Smooth muscle cell (in vitro differentiated cells): Measurements from ENCODE around the gene PCED1A. TPM values are rescaled to one million over a fixed set of nuclear protein-coding genes. Genes with fewer than 3 reads are reported as not detected.

Source experiments
- DNase-seq: peaks from one replicate; lab custom pipeline; 2025; ENCODE audit not compliant: unreplicated experiment; lab: John Stamatoyannopoulos, UW
- H2AFZ ChIP-seq: fragments of 200-600 bp; sonication (generic); 2 replicates; pipeline ENCODE4 v1.6.0; 2016; ENCODE audit warnings: antibody characterized with exemption, low read depth, mild to moderate bottlenecking
- H3F3A ChIP-seq: fragments of 200-600 bp; sonication (generic); 2 replicates; pipeline ENCODE4 v1.6.0; 2017; ENCODE audit warnings: antibody characterized with exemption, low read depth
- H3K27ac ChIP-seq: fragments of 200-600 bp; sonication (generic); 2 replicates; pipeline ENCODE4 v1.5.1; 2016; ENCODE audit warnings: low read depth, mild to moderate bottlenecking
- H3K27me3 ChIP-seq: fragments of 200-600 bp; sonication (generic); 2 replicates; pipeline ENCODE4 v1.6.1; 2016; ENCODE audit warnings: low read depth, mild to moderate bottlenecking
- H3K36me3 ChIP-seq: fragments of 200-600 bp; sonication (generic); 2 replicates; pipeline ENCODE4 v1.5.1; 2016; ENCODE audit warnings: low read depth
- H3K4me1 ChIP-seq: fragments of 200-600 bp; sonication (generic); 2 replicates; pipeline ENCODE4 v1.5.1; 2016; ENCODE audit warnings: low read depth
- H3K4me2 ChIP-seq: fragments of 200-600 bp; sonication (generic); 2 replicates; pipeline ENCODE4 v1.6.0; 2016; ENCODE audit warnings: mild to moderate bottlenecking
- H3K4me3 ChIP-seq: fragments of 200-600 bp; sonication (generic); 2 replicates; pipeline ENCODE4 v1.5.1; 2016; ENCODE audit warnings: mild to moderate bottlenecking
- H3K79me2 ChIP-seq: fragments of 200-600 bp; sonication (generic); 2 replicates; pipeline ENCODE4 v1.6.0; 2016; ENCODE audit warnings: low read depth, mild to moderate bottlenecking
- H3K9ac ChIP-seq: fragments of 200-600 bp; sonication (generic); 2 replicates; pipeline ENCODE4 v1.6.0; 2016; ENCODE audit warnings: low read depth
- H3K9me3 ChIP-seq: fragments of 200-600 bp; sonication (generic); replicated peaks from 2 replicates; pipeline ENCODE4 v1.5.1; 2016; ENCODE audit warnings: low read depth
- H4K20me1 ChIP-seq: fragments of 200-600 bp; sonication (generic); 2 replicates; pipeline ENCODE4 v1.6.0; 2016; ENCODE audit warnings: low read depth
- WGBS: methylation state at CpG from one replicate; pipeline ENCODE4 v1.1.7; 2016; ENCODE audit warnings: low lambda C conversion rate; 5-methylcytosine and 5-hydroxymethylcytosine counted together
- polyA plus RNA-seq: library from polyadenylated mRNA; unstranded; fragments of >200 nt; fragmentation: Nextera tagmentation; extraction: Ambion mirVana; gene quantifications from 2 replicates; pipeline ENCODE4 v1.2.1, GENCODE V29; 2016
- total RNA-seq: library from RNA; depleted of rRNA; stranded (reverse); fragments of >200 nt; gene quantifications from 2 replicates; pipeline ENCODE4 v1.2.3, GENCODE V29; 2014
- TF ChIP-seq, protein P1 (sequence below): fragments of 200-600 bp; sonication (generic); IDR thresholded peaks from 2 replicates; pipeline ENCODE4 v1.5.1; 2017; ENCODE audit warnings: borderline replicate concordance, mild to moderate bottlenecking, antibody characterized with exemption; ENCODE audit not compliant: insufficient read depth, poor library complexity, severe bottlenecking

The PCED1A gene
- total and polyA plus RNA-seq, 2 experiments from 2014 or later: 18.7 to 46.7 TPM

DNA sequence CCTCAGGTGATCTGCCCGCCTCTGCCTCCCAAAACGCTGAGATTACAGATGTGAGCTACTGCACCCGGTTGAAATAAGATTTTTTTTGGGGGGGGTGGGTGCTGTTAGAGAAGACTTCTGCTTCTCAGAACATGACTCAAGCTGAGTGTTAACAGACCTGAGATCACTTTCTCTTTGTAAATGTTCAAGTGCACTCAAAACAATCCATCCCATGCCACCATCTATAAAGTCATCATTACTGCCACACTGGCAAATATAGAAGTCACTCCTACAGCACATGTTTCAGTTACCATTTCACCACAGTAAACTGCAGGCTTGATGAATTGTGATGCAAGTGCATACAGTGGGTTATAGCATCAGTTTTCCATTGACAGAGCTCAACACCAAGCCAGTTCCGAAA lies 9.1 kb upstream of the PCED1A start:
- Histone ChIP-seq H3K4me1 (no peaks in the 10 kb centered on the region), H3K9ac (no peak overlapping the region), H3K4me3 (no peak overlapping the region), H3F3A (no peaks in the 10 kb centered on the region), H4K20me1 (peaks cover 15% of the 10 kb centered on the region), H3K79me2 (peaks cover under 1% of the 10 kb centered on the region), H3K27me3 (no peaks in the 10 kb centered on the region), H2AFZ (no peak overlapping the region), H3K27ac (no peak overlapping the region), H3K36me3 (no peaks in the 10 kb centered on the region), H3K9me3 (no peaks in the 10 kb centered on the region), H3K4me2 (no peak overlapping the region)
- DNase-seq: no peak
- TF ChIP-seq, protein P1, sequence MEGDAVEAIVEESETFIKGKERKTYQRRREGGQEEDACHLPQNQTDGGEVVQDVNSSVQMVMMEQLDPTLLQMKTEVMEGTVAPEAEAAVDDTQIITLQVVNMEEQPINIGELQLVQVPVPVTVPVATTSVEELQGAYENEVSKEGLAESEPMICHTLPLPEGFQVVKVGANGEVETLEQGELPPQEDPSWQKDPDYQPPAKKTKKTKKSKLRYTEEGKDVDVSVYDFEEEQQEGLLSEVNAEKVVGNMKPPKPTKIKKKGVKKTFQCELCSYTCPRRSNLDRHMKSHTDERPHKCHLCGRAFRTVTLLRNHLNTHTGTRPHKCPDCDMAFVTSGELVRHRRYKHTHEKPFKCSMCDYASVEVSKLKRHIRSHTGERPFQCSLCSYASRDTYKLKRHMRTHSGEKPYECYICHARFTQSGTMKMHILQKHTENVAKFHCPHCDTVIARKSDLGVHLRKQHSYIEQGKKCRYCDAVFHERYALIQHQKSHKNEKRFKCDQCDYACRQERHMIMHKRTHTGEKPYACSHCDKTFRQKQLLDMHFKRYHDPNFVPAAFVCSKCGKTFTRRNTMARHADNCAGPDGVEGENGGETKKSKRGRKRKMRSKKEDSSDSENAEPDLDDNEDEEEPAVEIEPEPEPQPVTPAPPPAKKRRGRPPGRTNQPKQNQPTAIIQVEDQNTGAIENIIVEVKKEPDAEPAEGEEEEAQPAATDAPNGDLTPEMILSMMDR: no peak
- 93% methylated on average over 4 of the region's 4 CpGs for WGBS

DNA sequence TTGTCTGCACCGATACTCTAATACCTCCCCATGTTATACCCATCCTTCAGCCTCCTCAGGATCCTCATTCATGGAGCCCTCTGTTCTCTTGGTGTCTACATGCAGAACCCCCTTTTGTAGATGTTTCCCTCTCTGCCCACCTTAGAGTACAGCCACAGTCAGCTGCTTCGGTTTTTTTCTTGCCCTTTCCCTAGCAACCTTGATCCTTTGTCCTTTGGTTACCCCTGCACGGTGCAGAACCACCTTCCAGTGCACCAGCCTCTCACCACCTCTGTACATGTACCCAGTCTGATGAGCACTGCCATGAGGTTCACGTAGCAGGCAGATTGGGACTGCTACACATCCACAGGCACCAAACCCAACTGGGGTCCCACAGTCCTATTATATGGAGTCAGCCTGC lies 7.3 kb upstream of the PCED1A start:
- Histone ChIP-seq H3K27ac (no peak overlapping the region), H3K4me2 (no peak overlapping the region), H3K4me1 (no peaks in the 10 kb centered on the region), H3K36me3 (no peaks in the 10 kb centered on the region), H2AFZ (no peak overlapping the region), H3K4me3 (no peak overlapping the region), H3K79me2 (peaks cover 5% of the 10 kb centered on the region), H3K9me3 (no peaks in the 10 kb centered on the region), H3F3A (no peaks in the 10 kb centered on the region), H4K20me1 (peaks cover 6% of the 10 kb centered on the region), H3K27me3 (no peaks in the 10 kb centered on the region), H3K9ac (no peak overlapping the region)
- WGBS: 89% methylated on average over 4 of the region's 4 CpGs
- no peak for DNase-seq
- TF ChIP-seq, protein P1: no peak

DNA sequence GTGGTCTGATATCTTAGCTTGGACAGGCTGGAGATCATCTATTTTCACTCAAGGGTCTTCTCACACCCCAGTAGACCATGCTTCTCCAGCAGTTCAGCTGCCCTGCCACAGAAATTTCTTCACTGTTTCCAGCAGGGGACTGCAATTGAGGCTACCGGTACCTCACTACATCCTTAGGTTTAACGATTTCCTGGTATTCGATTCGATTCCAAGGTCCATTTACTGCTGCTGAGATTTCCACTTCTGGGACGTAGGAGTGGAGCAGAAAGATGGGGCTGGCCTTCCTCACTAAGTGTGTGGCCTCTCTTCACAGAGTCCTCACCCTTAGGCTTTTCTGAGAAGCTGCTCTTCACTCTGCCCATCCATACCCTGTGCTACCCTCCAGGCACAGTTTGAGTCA lies 6.2 kb upstream of the PCED1A start:
- 96% methylated on average over 5 of the region's 5 CpGs for WGBS
- TF ChIP-seq, protein P1: no peak
- Histone ChIP-seq H3K4me2 (no peak overlapping the region), H2AFZ (no peak overlapping the region), H3K36me3 (no peaks in the 10 kb centered on the region), H4K20me1 (no peaks in the 10 kb centered on the region), H3K27me3 (no peaks in the 10 kb centered on the region), H3K27ac (no peak overlapping the region), H3K4me1 (no peaks in the 10 kb centered on the region), H3K4me3 (no peak overlapping the region), H3K9ac (no peak overlapping the region), H3F3A (no peaks in the 10 kb centered on the region), H3K9me3 (no peaks in the 10 kb centered on the region), H3K79me2 (peaks cover 11% of the 10 kb centered on the region)
- DNase-seq: no peak

DNA sequence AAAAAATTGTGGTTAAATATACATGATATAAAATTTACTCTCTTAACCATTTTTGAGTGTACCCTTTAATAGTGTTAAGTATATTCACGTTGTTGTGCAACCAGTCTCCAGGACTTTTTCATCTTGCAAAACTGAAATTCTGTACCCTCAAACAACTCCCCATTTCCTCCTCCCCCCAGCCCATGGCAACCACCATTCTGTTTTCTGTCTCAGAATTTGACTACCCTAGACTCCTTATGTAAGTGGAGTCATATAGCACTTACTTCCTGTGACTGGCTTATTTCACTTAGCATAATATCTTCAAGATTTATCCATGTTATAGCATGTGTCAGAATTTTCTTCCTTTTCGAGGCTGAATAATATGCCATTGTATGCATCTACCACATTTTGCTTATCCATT lies 5.2 kb upstream of the PCED1A start:
- H4K20me1 ChIP-seq: no peaks in the 10 kb centered on the region
- no peak overlapping the region for H3K9ac ChIP-seq
- WGBS: 94% methylated on average over 2 of the region's 2 CpGs
- no peak overlapping the region for H3K4me2 ChIP-seq
- H3K27me3 ChIP-seq: no peaks in the 10 kb centered on the region
- H3K27ac ChIP-seq: no peak overlapping the region
- H3K4me3 ChIP-seq: no peak overlapping the region
- peaks cover 4% of the 10 kb centered on the region for H3K4me1 ChIP-seq
- peaks cover 3% of the 10 kb centered on the region for H3F3A ChIP-seq
- no peaks in the 10 kb centered on the region for H3K36me3 ChIP-seq
- no peak overlapping the region for H2AFZ ChIP-seq
- peaks cover 15% of the 10 kb centered on the region for H3K79me2 ChIP-seq
- no peaks in the 10 kb centered on the region for H3K9me3 ChIP-seq
- DNase-seq: no peak
- TF ChIP-seq, protein P1: no peak
